ENCODE results near the gene HS1BP3. TPM values are rescaled to one million over a fixed set of nuclear protein-coding genes. Genes with fewer than 3 reads are reported as not detected.

Gene HS1BP3
- total and polyA plus RNA-seq, 2 of the 13 experiments (the other 11 are each of a cell fraction or from before 2014, with no cell fraction given), result 15.2 to 22.0 TPM

DNA sequence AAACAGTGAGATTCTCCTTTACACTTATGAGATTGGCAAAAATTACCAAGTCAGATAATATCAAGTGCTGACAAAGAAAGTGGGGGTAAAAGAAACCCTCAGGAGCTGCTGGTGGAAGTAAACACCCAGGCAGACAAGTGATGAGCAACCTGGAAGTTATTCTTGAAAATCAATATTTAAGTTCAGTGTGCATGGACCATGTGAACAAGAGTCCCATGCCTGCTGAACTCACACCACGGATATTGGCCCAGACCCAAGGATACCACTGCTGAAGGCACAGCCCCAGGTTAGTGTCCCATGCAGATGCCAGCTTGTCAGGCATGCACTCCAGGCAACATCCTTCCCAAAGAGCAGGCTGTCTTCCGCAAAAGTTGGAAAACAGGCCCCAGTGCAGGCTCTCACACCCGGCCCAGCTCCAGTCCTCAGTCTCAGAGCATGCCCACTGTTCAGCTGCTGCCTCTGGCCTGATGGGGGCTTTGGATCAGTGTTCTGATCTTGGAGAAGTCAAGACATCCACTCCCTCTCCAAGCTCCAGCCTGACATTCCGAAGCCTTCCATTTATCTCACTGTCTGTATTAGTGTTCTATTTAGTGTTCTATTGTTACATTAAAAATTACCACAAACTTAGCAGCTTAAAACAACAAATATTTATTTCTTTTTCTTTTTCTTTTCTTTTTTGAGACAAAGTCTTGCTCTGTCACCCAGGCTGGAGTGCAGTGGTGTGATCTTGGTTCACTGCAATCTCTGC, 70.0 kb downstream of the HS1BP3 start (continued):
- TF ChIP-seq, protein P1, sequence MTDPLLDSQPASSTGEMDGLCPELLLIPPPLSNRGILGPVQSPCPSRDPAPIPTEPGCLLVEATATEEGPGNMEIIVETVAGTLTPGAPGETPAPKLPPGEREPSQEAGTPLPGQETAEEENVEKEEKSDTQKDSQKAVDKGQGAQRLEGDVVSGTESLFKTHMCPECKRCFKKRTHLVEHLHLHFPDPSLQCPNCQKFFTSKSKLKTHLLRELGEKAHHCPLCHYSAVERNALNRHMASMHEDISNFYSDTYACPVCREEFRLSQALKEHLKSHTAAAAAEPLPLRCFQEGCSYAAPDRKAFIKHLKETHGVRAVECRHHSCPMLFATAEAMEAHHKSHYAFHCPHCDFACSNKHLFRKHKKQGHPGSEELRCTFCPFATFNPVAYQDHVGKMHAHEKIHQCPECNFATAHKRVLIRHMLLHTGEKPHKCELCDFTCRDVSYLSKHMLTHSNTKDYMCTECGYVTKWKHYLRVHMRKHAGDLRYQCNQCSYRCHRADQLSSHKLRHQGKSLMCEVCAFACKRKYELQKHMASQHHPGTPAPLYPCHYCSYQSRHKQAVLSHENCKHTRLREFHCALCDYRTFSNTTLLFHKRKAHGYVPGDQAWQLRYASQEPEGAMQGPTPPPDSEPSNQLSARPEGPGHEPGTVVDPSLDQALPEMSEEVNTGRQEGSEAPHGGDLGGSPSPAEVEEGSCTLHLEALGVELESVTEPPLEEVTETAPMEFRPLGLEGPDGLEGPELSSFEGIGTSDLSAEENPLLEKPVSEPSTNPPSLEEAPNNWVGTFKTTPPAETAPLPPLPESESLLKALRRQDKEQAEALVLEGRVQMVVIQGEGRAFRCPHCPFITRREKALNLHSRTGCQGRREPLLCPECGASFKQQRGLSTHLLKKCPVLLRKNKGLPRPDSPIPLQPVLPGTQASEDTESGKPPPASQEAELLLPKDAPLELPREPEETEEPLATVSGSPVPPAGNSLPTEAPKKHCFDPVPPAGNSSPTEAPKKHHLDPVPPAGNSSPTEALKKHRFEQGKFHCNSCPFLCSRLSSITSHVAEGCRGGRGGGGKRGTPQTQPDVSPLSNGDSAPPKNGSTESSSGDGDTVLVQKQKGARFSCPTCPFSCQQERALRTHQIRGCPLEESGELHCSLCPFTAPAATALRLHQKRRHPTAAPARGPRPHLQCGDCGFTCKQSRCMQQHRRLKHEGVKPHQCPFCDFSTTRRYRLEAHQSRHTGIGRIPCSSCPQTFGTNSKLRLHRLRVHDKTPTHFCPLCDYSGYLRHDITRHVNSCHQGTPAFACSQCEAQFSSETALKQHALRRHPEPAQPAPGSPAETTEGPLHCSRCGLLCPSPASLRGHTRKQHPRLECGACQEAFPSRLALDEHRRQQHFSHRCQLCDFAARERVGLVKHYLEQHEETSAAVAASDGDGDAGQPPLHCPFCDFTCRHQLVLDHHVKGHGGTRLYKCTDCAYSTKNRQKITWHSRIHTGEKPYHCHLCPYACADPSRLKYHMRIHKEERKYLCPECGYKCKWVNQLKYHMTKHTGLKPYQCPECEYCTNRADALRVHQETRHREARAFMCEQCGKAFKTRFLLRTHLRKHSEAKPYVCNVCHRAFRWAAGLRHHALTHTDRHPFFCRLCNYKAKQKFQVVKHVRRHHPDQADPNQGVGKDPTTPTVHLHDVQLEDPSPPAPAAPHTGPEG (CRISPR knock-in tag; IDR thresholded peaks at IDR 0.05), result 0 out of 2 replicates have a peak, but pooled peaks have one; percentile 37
- TF ChIP-seq, protein P2, sequence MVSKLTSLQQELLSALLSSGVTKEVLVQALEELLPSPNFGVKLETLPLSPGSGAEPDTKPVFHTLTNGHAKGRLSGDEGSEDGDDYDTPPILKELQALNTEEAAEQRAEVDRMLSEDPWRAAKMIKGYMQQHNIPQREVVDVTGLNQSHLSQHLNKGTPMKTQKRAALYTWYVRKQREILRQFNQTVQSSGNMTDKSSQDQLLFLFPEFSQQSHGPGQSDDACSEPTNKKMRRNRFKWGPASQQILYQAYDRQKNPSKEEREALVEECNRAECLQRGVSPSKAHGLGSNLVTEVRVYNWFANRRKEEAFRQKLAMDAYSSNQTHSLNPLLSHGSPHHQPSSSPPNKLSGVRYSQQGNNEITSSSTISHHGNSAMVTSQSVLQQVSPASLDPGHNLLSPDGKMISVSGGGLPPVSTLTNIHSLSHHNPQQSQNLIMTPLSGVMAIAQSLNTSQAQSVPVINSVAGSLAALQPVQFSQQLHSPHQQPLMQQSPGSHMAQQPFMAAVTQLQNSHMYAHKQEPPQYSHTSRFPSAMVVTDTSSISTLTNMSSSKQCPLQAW (CRISPR knock-in tag; IDR thresholded peaks at IDR 0.05), result peak; percentile 57; the same call in 1 of the 2 replicates
- TF ChIP-seq HDAC2 (CRISPR knock-in tag; IDR thresholded peaks at IDR 0.05) (peak; percentile 98), RBFOX2 (IDR thresholded peaks at IDR 0.05; ENCODE audit: low read depth, low read length) (peak; percentile 37; the same call in 1 of the 2 replicates), ZNF24 (IDR thresholded peaks at IDR 0.05) (peak; percentile 85), ZNF788 (CRISPR knock-in tag; IDR thresholded peaks at IDR 0.05; ENCODE audit: borderline replicate concordance) (peak; percentile 48; the same call in 1 of the 2 replicates), NFIC (IDR thresholded peaks at IDR 0.05; ENCODE audit: low read length) (no peak), ZNF781 (CRISPR knock-in tag; IDR thresholded peaks at IDR 0.05; ENCODE audit: borderline replicate concordance, not compliant biosample characterization) (no peak), DPF2 (CRISPR knock-in tag; IDR thresholded peaks at IDR 0.05; ENCODE audit: borderline replicate concordance, low read depth) (peak; percentile 86; the same call in 1 of the 2 replicates), HDAC1 (CRISPR knock-in tag; IDR thresholded peaks at IDR 0.05) (peak; percentile 92), KDM4B (CRISPR knock-in tag; IDR thresholded peaks at IDR 0.05) (peak; percentile 79), JUNB (CRISPR knock-in tag; IDR thresholded peaks at IDR 0.05; ENCODE audit: borderline replicate concordance) (peak; percentile 91), ZSCAN31 (CRISPR knock-in tag; IDR thresholded peaks at IDR 0.05; ENCODE audit: low read depth) (peak; percentile 61)
- TF ChIP-seq, protein P3, sequence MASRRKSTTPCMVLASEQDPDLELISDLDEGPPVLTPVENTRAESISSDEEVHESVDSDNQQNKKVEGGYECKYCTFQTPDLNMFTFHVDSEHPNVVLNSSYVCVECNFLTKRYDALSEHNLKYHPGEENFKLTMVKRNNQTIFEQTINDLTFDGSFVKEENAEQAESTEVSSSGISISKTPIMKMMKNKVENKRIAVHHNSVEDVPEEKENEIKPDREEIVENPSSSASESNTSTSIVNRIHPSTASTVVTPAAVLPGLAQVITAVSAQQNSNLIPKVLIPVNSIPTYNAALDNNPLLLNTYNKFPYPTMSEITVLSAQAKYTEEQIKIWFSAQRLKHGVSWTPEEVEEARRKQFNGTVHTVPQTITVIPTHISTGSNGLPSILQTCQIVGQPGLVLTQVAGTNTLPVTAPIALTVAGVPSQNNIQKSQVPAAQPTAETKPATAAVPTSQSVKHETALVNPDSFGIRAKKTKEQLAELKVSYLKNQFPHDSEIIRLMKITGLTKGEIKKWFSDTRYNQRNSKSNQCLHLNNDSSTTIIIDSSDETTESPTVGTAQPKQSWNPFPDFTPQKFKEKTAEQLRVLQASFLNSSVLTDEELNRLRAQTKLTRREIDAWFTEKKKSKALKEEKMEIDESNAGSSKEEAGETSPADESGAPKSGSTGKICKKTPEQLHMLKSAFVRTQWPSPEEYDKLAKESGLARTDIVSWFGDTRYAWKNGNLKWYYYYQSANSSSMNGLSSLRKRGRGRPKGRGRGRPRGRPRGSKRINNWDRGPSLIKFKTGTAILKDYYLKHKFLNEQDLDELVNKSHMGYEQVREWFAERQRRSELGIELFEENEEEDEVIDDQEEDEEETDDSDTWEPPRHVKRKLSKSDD (CRISPR knock-in tag; IDR thresholded peaks at IDR 0.05; ENCODE audit: low read depth), result 0 out of 2 replicates have a peak, but pooled peaks have one; percentile 33
- TF ChIP-seq, protein P4, sequence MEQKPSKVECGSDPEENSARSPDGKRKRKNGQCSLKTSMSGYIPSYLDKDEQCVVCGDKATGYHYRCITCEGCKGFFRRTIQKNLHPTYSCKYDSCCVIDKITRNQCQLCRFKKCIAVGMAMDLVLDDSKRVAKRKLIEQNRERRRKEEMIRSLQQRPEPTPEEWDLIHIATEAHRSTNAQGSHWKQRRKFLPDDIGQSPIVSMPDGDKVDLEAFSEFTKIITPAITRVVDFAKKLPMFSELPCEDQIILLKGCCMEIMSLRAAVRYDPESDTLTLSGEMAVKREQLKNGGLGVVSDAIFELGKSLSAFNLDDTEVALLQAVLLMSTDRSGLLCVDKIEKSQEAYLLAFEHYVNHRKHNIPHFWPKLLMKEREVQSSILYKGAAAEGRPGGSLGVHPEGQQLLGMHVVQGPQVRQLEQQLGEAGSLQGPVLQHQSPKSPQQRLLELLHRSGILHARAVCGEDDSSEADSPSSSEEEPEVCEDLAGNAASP (CRISPR knock-in tag; IDR thresholded peaks at IDR 0.05; ENCODE audit: borderline replicate concordance), result peak; percentile 93
- TF ChIP-seq, protein P5, sequence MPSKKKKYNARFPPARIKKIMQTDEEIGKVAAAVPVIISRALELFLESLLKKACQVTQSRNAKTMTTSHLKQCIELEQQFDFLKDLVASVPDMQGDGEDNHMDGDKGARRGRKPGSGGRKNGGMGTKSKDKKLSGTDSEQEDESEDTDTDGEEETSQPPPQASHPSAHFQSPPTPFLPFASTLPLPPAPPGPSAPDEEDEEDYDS (CRISPR knock-in tag; IDR thresholded peaks at IDR 0.05), result peak; percentile 60; the same call in 1 of the 2 replicates

Measured in HepG2 (cell line).